ENCODE results near the gene HOXA7.

GRCh38 chr7:27161721-27162560 lies 5.5 kb upstream of the HOXA7 start:
- TF ChIP-seq CTCF (IDR thresholded peaks at IDR 0.05) (no peak), EP300 (IDR thresholded peaks at IDR 0.05) (no peak), POLR2A (IDR thresholded peaks at IDR 0.05) (no peak)

All from ovary (tissue), 3 donors.